ENCODE measurements around the gene DNAJC16. TPM values are rescaled to one million over a fixed set of nuclear protein-coding genes. Genes with fewer than 3 reads are reported as not detected.

Gene DNAJC16
- total RNA-seq, 2 experiments from 2014 or later: 10.9 to 14.1 TPM

DNA sequence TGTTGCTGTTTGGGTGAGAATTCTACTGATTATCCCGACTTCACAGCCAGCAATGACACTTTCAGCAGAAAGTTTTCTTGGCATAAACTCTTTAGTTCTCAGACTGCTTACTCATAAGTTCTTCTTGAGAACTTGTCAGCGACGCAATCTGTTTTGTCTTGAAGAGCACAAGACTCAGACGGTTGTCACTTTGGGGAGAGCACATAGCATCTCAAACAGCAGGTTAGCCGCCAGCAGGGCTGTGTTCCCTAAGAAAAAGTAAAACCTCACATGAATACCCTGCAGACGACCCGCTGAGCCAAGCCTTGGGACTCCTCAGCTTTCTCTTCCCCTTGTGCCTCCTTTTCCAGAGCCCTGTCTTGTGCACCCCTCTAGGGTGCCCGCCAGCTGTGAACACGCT lies 46.8 kb downstream of the DNAJC16 start:
- intact Hi-C loops (cut with DNase I, micrococcal nuclease): no loop called here
- no peak overlapping the region for H3K27ac Mint-ChIP-seq
- H3K27me3 Mint-ChIP-seq: no peaks in the 10 kb centered on the region
- DNase-seq: no peak
- H3K36me3 Mint-ChIP-seq (ENCODE audit: low read depth): peaks cover 39% of the 10 kb centered on the region
- no peak overlapping the region for H3K4me3 Mint-ChIP-seq
- ATAC-seq: no peak
- H3K9me3 Mint-ChIP-seq (ENCODE audit: low read depth): no peaks in the 10 kb centered on the region
- POLR2A ChIA-PET: interaction anchor here (0.6 kb wide), 1 partner anchor 295 kb away, joined by 3 read pairs; no protein-coding TSS in a partner anchor
- H3K4me1 Mint-ChIP-seq: peaks cover 15% of the 10 kb centered on the region
- CTCF ChIA-PET: no interaction called here

DNA sequence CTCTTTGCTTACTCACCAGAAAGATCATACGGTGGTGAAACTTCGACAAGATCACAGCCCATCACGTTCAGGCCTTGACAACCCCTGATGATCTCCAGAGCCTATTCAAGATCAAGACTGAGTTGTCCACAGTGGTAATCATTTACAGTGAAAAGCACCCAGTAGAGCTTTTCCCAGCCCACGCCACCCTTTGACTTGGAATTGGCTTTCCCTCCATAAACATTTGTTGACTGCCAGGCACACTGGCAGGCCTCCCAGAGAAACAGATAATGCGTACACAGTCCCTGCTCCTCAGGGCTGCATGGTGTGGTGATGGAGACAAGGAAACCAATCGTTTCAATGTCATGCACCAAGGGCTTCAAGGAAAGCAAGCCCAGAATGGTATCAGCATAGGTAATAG lies 48.1 kb downstream of the DNAJC16 start:
- Mint-ChIP-seq H3K27me3 (no peaks in the 10 kb centered on the region), H3K27ac (no peak overlapping the region), H3K9me3 (ENCODE audit: low read depth) (no peaks in the 10 kb centered on the region), H3K4me3 (no peak overlapping the region), H3K4me1 (peaks cover 28% of the 10 kb centered on the region), H3K36me3 (ENCODE audit: low read depth) (peaks cover 46% of the 10 kb centered on the region)
- DNase-seq: no peak
- intact Hi-C loops (cut with DNase I, micrococcal nuclease): loop anchor here in 1 of 2 experiments (5.0 kb wide), 1 partner anchor 47 kb away; the partner anchor contains the start of gene DNAJC16
- ChIA-PET POLR2A (no interaction called here), CTCF (no interaction called here)
- no peak for ATAC-seq

DNA sequence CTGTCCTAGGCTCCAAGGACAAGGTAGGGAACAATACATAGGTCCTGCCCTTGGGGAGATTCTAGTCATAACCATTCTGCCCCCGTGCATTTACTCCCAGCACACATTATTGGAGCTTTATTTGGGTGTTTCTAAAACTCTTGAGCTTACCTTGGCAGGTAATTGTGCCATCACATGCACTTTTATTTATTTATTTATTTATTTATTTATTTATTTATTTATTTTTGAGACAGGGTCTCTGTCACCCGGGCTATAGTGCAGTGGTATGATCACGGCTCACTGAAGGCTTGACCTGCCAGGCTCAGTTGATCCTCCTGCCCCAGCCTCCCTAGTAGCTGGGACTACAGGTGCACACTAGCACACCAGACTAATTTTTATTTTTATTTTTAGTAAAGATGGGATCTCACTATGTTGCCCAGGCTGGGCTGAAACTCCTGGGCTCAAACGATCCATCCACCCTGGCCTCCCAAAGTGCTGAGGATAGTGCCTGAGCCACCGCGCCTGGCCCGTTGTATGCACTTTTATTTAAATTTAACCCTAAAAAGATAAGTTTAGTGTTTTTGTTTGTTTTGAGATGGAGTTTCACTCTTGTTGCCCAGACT lies 49.0 kb downstream of the DNAJC16 start:
- intact Hi-C loops (cut with DNase I, micrococcal nuclease): loop anchor here in 1 of 2 experiments (5.0 kb wide), 1 partner anchor 48 kb away; the partner anchor contains the start of gene DNAJC16
- Mint-ChIP-seq H3K36me3 (ENCODE audit: low read depth) (peaks cover 45% of the 10 kb centered on the region), H3K27me3 (no peaks in the 10 kb centered on the region), H3K4me3 (no peak overlapping the region), H3K4me1 (peaks cover 30% of the 10 kb centered on the region), H3K9me3 (ENCODE audit: low read depth) (no peaks in the 10 kb centered on the region), H3K27ac (no peak overlapping the region)
- DNase-seq (no peak), ATAC-seq (no peak)
- ChIA-PET CTCF (interaction anchor here (0.8 kb wide), 1 partner anchor 51 kb away, joined by 3 read pairs; no protein-coding TSS in a partner anchor), POLR2A (no interaction called here)

DNA sequence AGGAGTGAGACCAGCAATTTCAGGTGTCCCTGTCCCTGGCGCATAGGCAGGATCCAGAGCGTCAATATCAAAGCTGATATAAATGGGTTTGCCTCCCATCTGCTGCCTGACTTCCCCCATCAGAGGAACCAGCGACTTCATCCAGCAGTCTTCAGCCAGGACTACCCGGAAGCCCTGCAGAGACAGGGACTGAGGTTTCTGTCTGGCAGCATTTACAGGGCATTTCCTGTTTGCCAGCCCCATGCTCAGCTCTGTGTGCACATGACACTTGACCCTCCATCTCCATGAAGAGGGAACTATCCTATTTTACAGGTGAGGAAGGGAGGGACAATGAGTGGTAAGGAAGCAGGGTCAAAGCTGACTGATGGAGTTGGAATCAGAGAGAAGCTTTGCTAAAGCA lies 51.0 kb downstream of the DNAJC16 start:
- Mint-ChIP-seq H3K27ac (peak overlapping the region; percentile 44), H3K4me1 (peaks cover 32% of the 10 kb centered on the region), H3K27me3 (no peaks in the 10 kb centered on the region), H3K36me3 (ENCODE audit: low read depth) (peaks cover 33% of the 10 kb centered on the region), H3K4me3 (no peak overlapping the region), H3K9me3 (ENCODE audit: low read depth) (no peaks in the 10 kb centered on the region)
- CTCF ChIA-PET: interaction anchor here (0.8 to 1.1 kb wide), 3 partner anchors 39 to 163 kb away, joined by 3 to 5 read pairs (median 4); no protein-coding TSS in a partner anchor
- DNase-seq: no peak
- intact Hi-C loops (cut with DNase I, micrococcal nuclease): loop anchor here in 1 of 2 experiments (5.0 kb wide), 1 partner anchor 50 kb away; the partner anchor contains the start of gene DNAJC16
- ATAC-seq: no peak
- POLR2A ChIA-PET: interaction anchor here (0.5 kb wide), 1 partner anchor 37 kb away, joined by 3 read pairs; no protein-coding TSS in a partner anchor

- no peaks in the 10 kb centered on the region for H3K27me3 Mint-ChIP-seq
- DNase-seq: peak; percentile 55
- ChIA-PET POLR2A (interaction anchor here (0.5 to 1.1 kb wide), 2 partner anchors 39 to 101 kb away, joined by 3 to 4 read pairs; no protein-coding TSS in a partner anchor), CTCF (interaction anchor here (0.6 to 1.1 kb wide), 6 partner anchors 25 to 372 kb away, joined by 3 to 6 read pairs (median 3); partner anchors contain the start of gene DDI2)
- peak overlapping the region; percentile 32 for H3K4me3 Mint-ChIP-seq
- peaks cover 29% of the 10 kb centered on the region for H3K36me3 Mint-ChIP-seq (ENCODE audit: low read depth)
- no peaks in the 10 kb centered on the region for H3K9me3 Mint-ChIP-seq (ENCODE audit: low read depth)
- intact Hi-C loops (cut with DNase I, micrococcal nuclease): loop anchor here (1.0 to 5.0 kb wide), 2 partner anchors 38 to 52 kb away; partner anchors contain the start of genes DDI2 (in 1 of the 2) and DNAJC16 (in 1 of the 2)
- ATAC-seq: peak; percentile 77
- peaks cover 45% of the 10 kb centered on the region for H3K4me1 Mint-ChIP-seq
- H3K27ac Mint-ChIP-seq: peak overlapping the region; percentile 90
Observed at GRCh38 chr1:15578921-15579682, 52.5 kb downstream of the DNAJC16 start.

GRCh38 chr1:15579683-15580047 lies 53.0 kb downstream of the DNAJC16 start:
- DNase-seq: no peak
- peak overlapping the region; percentile 90 for H3K27ac Mint-ChIP-seq
- peaks cover 45% of the 10 kb centered on the region for H3K4me1 Mint-ChIP-seq
- no peaks in the 10 kb centered on the region for H3K9me3 Mint-ChIP-seq (ENCODE audit: low read depth)
- intact Hi-C loops (cut with DNase I, micrococcal nuclease): loop anchor here (1.0 to 5.0 kb wide), 3 partner anchors 38 to 52 kb away; partner anchors contain the start of genes DDI2 (in 2 of the 2) and DNAJC16 (in 1 of the 2)
- ATAC-seq: peak; percentile 14
- ChIA-PET POLR2A (interaction anchor here (1.1 kb wide), 1 partner anchor 38 kb away, joined by 3 read pairs; no protein-coding TSS in a partner anchor), CTCF (interaction anchor here (0.7 to 1.1 kb wide), 5 partner anchors 25 to 371 kb away, joined by 3 to 6 read pairs (median 3); no protein-coding TSS in a partner anchor)
- peak overlapping the region; percentile 32 for H3K4me3 Mint-ChIP-seq
- peaks cover 28% of the 10 kb centered on the region for H3K36me3 Mint-ChIP-seq (ENCODE audit: low read depth)
- no peaks in the 10 kb centered on the region for H3K27me3 Mint-ChIP-seq

- no peaks in the 10 kb centered on the region for H3K27me3 Mint-ChIP-seq
- peak overlapping the region; percentile 89 for H3K27ac Mint-ChIP-seq
- ATAC-seq: no peak
- H3K4me1 Mint-ChIP-seq: peaks cover 35% of the 10 kb centered on the region
- peaks cover 32% of the 10 kb centered on the region for H3K36me3 Mint-ChIP-seq (ENCODE audit: low read depth)
- no peaks in the 10 kb centered on the region for H3K9me3 Mint-ChIP-seq (ENCODE audit: low read depth)
- ChIA-PET CTCF (interaction anchor here (0.8 to 1.9 kb wide), 3 partner anchors 18 to 158 kb away, joined by 3 to 7 read pairs (median 4); partner anchors contain the start of gene DDI2), POLR2A (no interaction called here)
- H3K4me3 Mint-ChIP-seq: peak overlapping the region; percentile 77
- intact Hi-C loops (cut with DNase I, micrococcal nuclease): loop anchor here in 1 of 2 experiments (5.0 kb wide), 1 partner anchor 34 kb away; the partner anchor contains the start of gene DDI2
- DNase-seq: no peak
Observed at GRCh38 chr1:15583016-15583706, 56.5 kb downstream of the DNAJC16 start.

GRCh38 chr1:15584489-15585363 lies 58.1 kb downstream of the DNAJC16 start, which contains the start of gene AGMAT:
Gene AGMAT, minus strand, starts transcription at chr1:15585051. Its CDS starts 84 bp downstream, at chr1:15584967.
- Mint-ChIP-seq H3K36me3 (ENCODE audit: low read depth) (peaks cover 22% of the 10 kb centered on the region), H3K27ac (peak within 1 kb of the TSS; percentile 89), H3K4me3 (peak within 1 kb of the TSS; percentile 77), H3K27me3 (no peaks in the 10 kb centered on the region), H3K9me3 (ENCODE audit: low read depth) (no peaks in the 10 kb centered on the region), H3K4me1 (peaks cover 20% of the 10 kb centered on the region)
- DNase-seq (peak; percentile 82), ATAC-seq (peak; percentile 80)
- intact Hi-C loops (cut with DNase I, micrococcal nuclease): loop anchor here (1.0 to 5.0 kb wide), 4 partner anchors 33 to 100 kb away; partner anchors contain the start of genes DDI2 (in 2 of the 2), DNAJC16 (in 1 of the 2) and PLEKHM2 (in 1 of the 2)
- ChIA-PET CTCF (interaction anchor here (0.6 to 1.9 kb wide), 2 partner anchors 19 to 33 kb away, joined by 3 to 7 read pairs; partner anchors contain the start of gene DDI2), POLR2A (no interaction called here)

DNA sequence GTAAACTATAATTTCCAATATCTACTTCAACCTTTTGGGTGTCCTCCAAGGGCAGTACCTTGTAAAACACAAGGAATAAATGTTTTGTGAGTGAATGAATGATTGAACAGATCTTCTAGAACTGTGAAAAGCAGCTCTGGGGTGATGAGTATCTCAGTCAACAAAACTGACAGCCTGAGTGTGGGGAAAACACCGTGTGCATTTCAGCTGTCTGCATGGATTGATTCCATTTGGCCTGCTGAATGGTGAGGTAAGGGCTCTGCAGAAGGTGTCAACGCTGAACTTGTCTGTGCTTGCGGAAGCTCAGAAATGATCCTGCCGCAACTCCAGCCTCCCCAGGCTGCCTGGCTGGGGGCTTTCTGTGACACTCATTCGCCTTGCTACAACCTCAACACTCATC lies 65.6 kb downstream of the DNAJC16 start:
- no peaks in the 10 kb centered on the region for H3K9me3 Mint-ChIP-seq (ENCODE audit: low read depth)
- H3K4me1 Mint-ChIP-seq: no peaks in the 10 kb centered on the region
- ATAC-seq: no peak
- H3K27ac Mint-ChIP-seq: no peak overlapping the region
- no peak for DNase-seq
- ChIA-PET POLR2A (no interaction called here), CTCF (no interaction called here)
- no peaks in the 10 kb centered on the region for H3K27me3 Mint-ChIP-seq
- H3K4me3 Mint-ChIP-seq: no peak overlapping the region
- H3K36me3 Mint-ChIP-seq (ENCODE audit: low read depth): peaks cover 14% of the 10 kb centered on the region
- intact Hi-C loops (cut with DNase I, micrococcal nuclease): no loop called here

Data from activated CD4-positive, alpha-beta T cell treated with anti-CD3 and anti-CD28 coated beads for 36 hours (primary cell).